Stimulated activated naive CD4-positive, alpha-beta T cell treated with Interleukin-2 at 50 U/mL for 16 hours (primary cell): Measurements from ENCODE around the gene LCN2.

ENCODE experiments used
- DNase-seq: peaks from one replicate; lab custom pipeline; 2025; lab: John Stamatoyannopoulos, UW

The LCN2 gene

GRCh38 chr9:128150594-128151308 lies 1.5 kb downstream of the LCN2 start:
- no peak for DNase-seq

- DNase-seq: no peak
These were observed 2.3 kb downstream of the LCN2 start for GRCh38 chr9:128151309-128152132.

- no peak for DNase-seq
These were observed 3.1 kb downstream of the LCN2 start for GRCh38 chr9:128152133-128153059.

- no peak for DNase-seq
These were observed 4.0 kb downstream of the LCN2 start for GRCh38 chr9:128153060-128153946.

- DNase-seq: no peak
These were observed 4.9 kb downstream of the LCN2 start for GRCh38 chr9:128153947-128154695.

GRCh38 chr9:128155736-128156500 lies 6.7 kb downstream of the LCN2 start:
- no peak for DNase-seq

GRCh38 chr9:128159522-128159783 lies 10.2 kb downstream of the LCN2 start:
- DNase-seq: peak; percentile 35

GRCh38 chr9:128159784-128160602 lies 10.7 kb downstream of the LCN2 start, which contains the start of gene BBLN:
Gene BBLN (plus strand): TSS chr9:128160265. CDS start chr9:128160408, 143 bp downstream.
- DNase-seq: peak; percentile 93

GRCh38 chr9:128160603-128160987 lies 11.3 kb downstream of the LCN2 start:
- DNase-seq: peak; percentile 56

GRCh38 chr9:128161215-128161902 lies 12.1 kb downstream of the LCN2 start:
- DNase-seq: no peak

GRCh38 chr9:128162215-128163026 lies 13.2 kb downstream of the LCN2 start:
- DNase-seq: no peak

- DNase-seq: no peak
These were observed 13.8 kb downstream of the LCN2 start for GRCh38 chr9:128163027-128163515.

- DNase-seq: no peak
These were observed 14.5 kb downstream of the LCN2 start for GRCh38 chr9:128163523-128164306.

GRCh38 chr9:128164307-128164885 lies 15.1 kb downstream of the LCN2 start:
- no peak for DNase-seq

GRCh38 chr9:128166169-128166568 lies 16.9 kb downstream of the LCN2 start:
- DNase-seq: no peak

- DNase-seq: no peak
These were observed 18.0 kb downstream of the LCN2 start for GRCh38 chr9:128167209-128167608.
